SIG-M5 (cell line): Measurements from ENCODE around the gene XPO5.

Source experiments
- DNase-seq: peaks from one replicate; lab custom pipeline; 2025; lab: John Stamatoyannopoulos, UW

The XPO5 gene

GRCh38 chr6:43497689-43498088 is 78.1 kb downstream of the XPO5 start:
- DNase-seq = no peak

DNA sequence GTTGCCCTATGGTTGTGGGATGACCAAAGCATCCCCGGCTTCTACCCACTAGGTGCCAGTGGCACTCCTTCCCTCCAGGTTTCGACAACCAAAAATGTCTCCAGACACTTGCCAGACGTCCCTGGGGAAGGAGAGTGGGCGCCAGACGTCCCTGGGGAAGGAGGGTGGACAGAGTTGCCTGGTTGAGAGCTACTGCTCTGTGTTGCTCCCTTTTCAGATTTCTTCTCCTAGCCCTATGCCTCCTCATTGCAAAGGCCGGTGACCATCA is 78.8 kb downstream of the XPO5 start:
- no peak for DNase-seq

- DNase-seq = no peak
Observed at GRCh38 chr6:43496370-43497128, 79.3 kb downstream of the XPO5 start.

- DNase-seq = no peak
Observed at GRCh38 chr6:43495409-43495941, 80.4 kb downstream of the XPO5 start.

DNA sequence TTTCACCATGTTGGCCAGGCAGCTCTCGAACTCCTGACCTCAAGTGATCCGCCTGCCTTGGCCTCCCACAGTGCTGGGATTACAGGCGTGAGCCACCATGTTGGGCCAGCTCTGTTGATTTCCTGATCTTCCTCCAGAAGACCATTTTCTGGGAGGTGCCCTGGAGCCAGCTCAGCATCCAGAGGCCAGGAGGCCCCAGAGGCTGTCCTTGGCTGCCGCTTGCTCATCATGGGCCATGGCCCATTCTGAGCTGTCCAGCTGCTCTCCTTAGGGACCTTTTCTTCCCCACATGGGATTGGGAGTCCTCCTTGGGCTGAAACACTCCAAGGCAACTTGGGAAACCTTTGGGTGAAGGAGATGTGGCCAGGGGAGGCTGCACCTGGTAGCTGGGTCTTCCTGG is 81.1 kb downstream of the XPO5 start:
- no peak for DNase-seq

DNA sequence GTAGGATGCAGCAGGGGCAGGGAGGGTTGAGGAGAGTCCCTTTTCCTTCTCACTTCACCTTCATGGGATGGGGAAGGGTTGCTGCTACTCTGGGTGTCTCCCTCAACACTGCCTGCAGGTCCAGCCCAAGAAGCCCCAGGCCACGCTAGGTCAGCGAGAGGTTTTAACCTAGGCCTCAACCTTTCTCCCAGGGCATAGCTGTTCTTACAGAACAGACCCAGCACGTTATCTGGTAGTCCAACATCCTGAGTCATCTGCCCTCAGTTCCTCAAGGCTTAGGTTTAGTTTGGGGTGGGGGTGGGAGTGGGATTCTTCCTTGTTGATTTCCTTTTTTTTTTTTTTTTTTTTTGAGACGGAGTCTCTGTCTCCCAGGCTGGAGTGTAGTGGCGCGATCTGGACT is 81.5 kb downstream of the XPO5 start:
- DNase-seq = no peak

GRCh38 chr6:43493833-43494232 is 82.0 kb downstream of the XPO5 start:
- DNase-seq = no peak

DNA sequence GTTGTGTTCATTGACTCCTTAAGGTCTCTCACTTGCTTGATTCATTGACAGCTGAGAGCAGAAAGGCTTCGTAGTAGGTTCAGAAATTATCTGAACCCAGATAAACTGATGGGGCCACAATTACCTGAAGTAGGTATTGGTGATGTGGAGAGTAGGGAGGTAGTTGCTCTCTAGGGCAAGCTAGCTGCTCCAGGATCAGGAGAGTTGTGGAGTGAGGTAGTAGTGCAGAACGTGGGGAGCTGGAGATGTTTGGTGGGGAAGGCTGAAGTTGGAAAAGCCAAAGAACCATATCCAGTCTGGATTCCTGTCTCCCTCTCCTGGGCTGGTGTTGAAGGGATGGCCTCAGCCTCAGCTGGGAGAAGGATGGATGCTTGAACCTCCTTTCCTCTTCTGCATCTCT is 82.6 kb downstream of the XPO5 start:
- DNase-seq = no peak

DNA sequence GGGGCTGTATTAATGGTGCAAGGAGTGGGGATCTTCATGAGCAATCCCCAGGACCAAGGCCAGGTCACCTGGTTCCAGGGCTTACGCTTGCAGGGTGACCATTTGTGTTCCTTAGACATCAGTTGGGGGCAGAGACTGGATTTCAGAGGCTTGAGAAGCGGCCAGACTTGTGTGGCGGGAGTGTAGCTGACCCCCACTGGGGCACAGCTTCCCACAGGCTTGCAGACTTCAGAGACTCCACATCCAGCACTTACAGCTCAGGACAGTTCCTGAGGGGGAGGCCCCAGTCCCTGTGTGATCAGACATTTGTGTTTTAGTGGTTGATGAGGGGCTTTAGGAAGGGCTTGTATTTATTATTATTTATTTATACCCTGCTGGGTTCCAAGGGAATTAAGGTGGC is 83.2 kb downstream of the XPO5 start:
- no peak for DNase-seq

DNA sequence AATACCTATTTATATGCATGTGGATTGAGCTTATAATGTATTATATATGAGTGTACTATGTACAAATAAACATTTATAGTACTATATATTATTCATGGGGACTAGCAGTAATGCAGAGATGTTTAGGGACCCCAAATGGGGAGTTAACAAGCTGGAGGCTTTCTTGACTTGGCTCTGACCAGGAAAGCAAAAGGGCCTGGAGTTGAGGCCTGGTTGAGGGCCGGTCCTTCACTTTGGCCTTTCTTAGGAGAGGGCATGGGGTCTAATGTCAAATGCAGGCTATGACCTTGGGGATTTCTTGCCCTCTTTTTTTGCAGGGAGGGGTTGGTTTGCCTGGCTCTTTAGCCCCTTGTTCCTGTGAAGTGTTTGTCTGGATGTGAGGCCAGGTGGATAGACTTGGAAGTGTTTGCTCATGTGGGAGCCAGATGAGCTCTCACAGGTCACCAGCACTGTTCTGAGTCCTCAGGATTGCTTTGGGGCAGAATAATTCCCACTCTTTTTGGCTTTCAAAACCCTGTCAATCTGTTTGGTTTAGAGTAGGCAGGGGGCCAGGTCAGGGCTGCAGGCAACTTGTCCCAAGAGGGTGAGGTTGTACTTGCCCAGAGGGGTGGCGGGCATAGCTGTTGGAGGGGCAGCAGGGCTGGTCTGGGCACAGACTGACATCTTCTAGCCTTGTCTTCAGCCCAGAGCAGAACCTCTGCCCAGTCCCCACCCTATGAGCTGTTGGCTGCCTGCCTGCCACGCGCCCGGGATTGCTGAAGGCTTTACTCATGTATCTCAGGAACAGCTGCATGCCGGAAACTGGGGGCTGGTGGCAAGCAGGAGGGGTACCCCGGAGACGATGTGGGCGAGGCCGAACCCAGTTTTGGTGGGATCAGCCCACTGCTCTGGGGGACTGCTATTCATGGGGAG is 83.8 kb downstream of the XPO5 start:
- no peak for DNase-seq

DNA sequence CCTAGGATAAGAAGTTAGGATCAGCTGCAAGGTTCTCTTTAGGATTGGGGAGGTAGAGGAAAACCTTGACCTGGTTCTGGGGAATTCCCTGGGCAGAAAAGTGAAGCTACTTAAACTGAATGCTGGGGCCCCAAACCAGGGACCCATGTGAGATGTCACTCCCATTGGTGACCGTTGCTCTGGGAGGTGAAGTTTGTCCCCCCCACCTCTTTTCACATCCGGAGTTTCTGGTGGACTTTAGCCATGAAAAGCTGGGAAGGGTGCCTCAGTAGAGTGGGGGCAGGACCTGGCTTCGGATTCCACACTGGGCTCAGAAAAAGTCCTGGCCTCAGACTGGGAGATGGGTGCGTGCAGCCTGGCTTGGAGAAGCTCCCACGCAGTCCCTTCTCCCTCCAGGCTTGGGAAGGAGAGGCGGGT is 85.3 kb downstream of the XPO5 start:
- DNase-seq = no peak

DNA sequence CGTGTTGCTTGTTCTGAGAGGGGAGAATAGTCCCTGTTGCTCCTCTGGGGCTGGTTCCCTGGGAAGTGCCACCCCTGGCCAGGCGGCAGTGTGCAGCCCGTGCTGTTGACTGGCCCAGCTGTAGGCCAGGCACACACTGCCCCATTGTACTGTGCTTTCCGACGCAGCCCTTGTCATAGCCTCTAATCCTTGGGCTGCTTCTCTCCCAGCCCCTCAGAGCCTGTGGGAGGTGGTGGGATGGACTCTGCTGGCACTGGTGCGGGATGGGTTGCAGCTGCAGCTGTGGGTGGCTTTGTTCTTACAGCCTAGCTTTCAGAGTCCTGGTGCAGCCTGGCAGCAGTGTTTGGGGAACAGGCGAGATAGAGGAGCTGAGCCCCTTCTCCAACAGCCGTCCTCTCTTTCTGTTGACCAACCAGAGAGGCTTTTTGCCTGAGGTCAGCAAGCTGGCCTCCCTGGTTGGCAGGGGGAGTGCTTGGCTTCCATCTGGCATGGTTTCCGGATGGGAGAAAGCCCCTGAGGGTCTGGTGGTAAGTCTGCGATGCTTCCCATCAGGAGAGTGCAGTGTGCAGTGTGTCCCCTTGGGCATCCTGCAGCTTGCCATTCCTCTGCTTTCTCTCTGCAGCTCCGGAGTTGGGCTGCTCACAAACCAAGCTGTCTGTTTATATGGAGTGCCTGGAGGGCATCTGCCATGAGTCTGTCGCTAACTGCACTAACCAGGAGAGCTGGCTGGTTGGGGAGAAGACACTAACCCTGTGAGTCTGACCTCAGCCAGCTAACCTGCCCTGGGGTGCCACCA is 86.4 kb downstream of the XPO5 start:
- DNase-seq = no peak

GRCh38 chr6:43488667-43489276 is 87.1 kb downstream of the XPO5 start:
- DNase-seq = no peak

DNA sequence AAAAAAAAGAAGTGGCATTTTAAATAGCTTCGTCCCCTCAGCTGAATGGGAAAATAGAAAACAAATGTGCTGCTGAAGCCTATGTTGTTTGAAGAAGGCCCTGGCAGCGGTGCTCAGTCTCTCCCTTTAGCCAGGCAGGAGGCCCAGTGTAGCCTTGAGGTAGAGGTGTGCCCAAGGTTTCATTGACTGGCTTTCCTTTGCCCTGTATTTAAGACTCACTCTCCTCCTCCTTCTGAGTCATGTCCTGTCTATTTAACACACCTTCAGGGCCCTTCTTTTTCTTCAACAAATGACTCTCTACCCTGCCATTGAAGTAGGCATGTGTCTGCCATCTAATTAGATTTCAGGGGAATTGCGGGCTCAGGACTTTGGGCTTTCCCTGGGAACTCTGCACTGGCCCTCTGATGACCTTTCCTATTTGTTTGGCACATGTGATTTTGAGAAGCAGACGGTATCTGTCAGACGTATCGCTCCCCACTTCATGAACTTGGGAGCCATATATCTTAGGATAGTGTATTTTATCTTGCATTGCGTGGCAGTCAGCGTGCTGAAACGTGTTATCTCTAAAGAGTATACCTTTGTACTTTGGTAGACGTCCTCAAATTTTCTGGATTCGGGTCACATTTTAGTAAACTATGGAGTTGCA is 94.1 kb downstream of the XPO5 start:
- DNase-seq = no peak

DNA sequence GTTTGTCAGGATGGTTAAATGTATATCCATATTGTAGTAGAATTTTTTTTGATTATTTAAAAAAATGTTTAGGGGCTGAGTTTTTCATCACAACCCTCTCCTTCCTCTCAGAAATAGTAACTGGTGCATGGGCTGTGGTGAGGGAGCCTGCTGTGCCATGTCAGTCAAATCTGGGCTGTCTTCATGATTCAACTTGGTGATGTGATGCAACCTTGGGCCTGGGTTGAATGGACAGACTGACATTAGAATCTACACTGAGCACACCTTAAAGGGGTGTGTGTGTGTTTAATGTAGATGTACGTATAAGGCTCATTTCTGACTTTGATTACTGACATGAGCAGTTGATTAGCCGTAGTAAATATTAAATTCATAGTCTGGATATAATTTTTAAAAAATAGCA is 94.8 kb downstream of the XPO5 start:
- peak; percentile 47 for DNase-seq

GRCh38 chr6:43478008-43478372 is 97.8 kb downstream of the XPO5 start:
- no peak for DNase-seq

DNA sequence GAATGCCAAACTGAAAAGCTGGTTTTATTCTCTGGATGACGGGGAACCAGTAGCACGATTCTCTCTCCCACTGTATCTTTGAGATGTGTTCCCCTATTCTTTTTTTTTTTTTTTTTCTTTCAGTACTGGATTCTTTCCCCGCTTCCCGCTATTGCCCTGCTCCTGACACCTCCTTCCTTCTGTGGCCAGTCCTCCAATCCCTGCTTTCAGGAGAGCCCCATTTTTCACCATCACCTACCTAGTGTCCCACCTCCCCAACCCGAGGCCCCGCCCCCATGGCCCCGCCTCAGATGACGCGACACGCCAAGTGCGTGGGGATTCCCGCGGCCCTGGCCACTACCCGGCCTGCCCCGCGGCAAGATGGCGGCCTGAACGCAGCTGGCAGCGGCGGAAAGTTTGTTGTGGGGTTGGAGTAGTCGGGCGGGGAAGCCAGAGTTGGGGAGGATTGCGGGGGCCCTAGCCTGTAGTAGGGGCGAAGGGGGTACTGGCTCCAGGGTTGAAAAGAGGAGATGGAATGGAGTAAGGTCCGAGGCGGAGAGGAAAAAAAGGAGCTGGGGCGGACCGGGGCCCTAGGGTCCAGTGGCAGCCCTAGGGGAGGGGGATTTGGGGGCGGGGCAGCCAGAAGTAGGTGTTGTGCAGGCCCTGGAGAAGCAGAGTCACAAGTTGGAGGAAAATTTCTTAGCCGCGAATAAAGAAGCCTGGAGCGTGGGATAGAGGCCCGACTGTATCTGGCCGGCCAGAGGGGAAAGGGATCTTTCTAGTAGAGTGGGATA is 98.4 kb downstream of the XPO5 start, which contains the start of gene TJAP1:
TJAP1 (plus strand) TSS at position 336 of the 773 bp plus-strand sequence. CDS start 21,432 bp downstream, outside the sequence.
- no peak for DNase-seq

GRCh38 chr6:43476746-43477145 is 99.1 kb downstream of the XPO5 start:
- no peak for DNase-seq

GRCh38 chr6:43475516-43475915 is 100.3 kb downstream of the XPO5 start:
- DNase-seq = no peak

DNA sequence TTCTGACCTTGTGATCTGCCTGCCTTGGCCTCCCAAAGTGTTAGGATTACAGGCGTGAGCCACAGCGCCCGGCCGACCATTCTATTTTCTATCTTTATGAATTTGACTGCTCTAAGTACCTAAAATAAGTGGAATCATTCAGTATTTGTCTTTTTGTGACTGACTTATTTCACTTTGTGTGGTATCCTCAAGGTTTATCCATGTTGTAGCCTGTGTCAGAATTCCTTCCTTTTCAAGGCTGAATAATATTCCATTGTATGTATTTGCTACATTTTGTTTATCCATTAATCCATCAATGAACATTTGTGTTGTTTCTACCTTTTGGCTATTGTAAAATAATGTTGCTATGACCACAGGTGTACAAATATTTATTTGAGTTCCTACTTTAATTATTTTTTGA is 103.3 kb downstream of the XPO5 start:
- no peak for DNase-seq
